Activated CD4-positive, alpha-beta T cell treated with anti-CD3 and anti-CD28 coated beads, Interleukin-2, amount 50 U/mL, for 1 hour (primary cell): ENCODE measurements around the gene CCDC17.

Source experiments
- DNase-seq: peaks from one replicate; pipeline ENCODE4 v3.0.0-alpha.2; 2020

The CCDC17 gene

GRCh38 chr1:45574105-45574626, 49.7 kb downstream of the CCDC17 start:
- DNase-seq, result no peak

- DNase-seq, result no peak
Measured at GRCh38 chr1:45573231-45573804, 50.5 kb downstream of the CCDC17 start.

GRCh38 chr1:45570631-45571030, 53.2 kb downstream of the CCDC17 start:
- DNase-seq, result no peak
